ENCODE data around the gene TCN2.

TCN2 gene

GRCh38 chr22:30611197-30611596 lies 4.2 kb downstream of the TCN2 start:
- H2AFZ ChIP-seq (ENCODE audit: low read depth) = no peak overlapping the region
- no peak overlapping the region for H3K9ac ChIP-seq
- H4K20me1 ChIP-seq (ENCODE audit: insufficient read depth) = no peaks in the 10 kb centered on the region
- peaks cover 5% of the 10 kb centered on the region; the same call in 1 of the 2 replicates for H3K79me2 ChIP-seq (ENCODE audit: insufficient read depth, low read depth)
- peaks cover 41% of the 10 kb centered on the region for H3K4me1 ChIP-seq (ENCODE audit: low read depth, poor library complexity, severe bottlenecking)
- no peak overlapping the region for H3K27ac ChIP-seq
- H3K27me3 ChIP-seq (ENCODE audit: insufficient read depth, low read depth) = no peaks in the 10 kb centered on the region
- no peak overlapping the region for H3K4me3 ChIP-seq (IDR thresholded peaks at IDR 0.05; ENCODE audit: insufficient read depth, low read depth, low read length)
- TF ChIP-seq CTCF (conservative IDR thresholded peaks at IDR 0.05; ENCODE audit: low read depth, low read length) = no peak
- no peak overlapping the region for H3K4me2 ChIP-seq
- no peaks in the 10 kb centered on the region for H3K36me3 ChIP-seq (ENCODE audit: insufficient read depth)

- no peak overlapping the region for H3K9ac ChIP-seq
- no peaks in the 10 kb centered on the region for H4K20me1 ChIP-seq (ENCODE audit: insufficient read depth)
- no peak overlapping the region for H3K4me2 ChIP-seq
- H3K27me3 ChIP-seq (ENCODE audit: insufficient read depth, low read depth) = no peaks in the 10 kb centered on the region
- H3K79me2 ChIP-seq (ENCODE audit: insufficient read depth, low read depth) = no peaks in the 10 kb centered on the region
- no peak overlapping the region for H3K27ac ChIP-seq
- no peak overlapping the region for H2AFZ ChIP-seq (ENCODE audit: low read depth)
- no peak overlapping the region for H3K4me3 ChIP-seq (IDR thresholded peaks at IDR 0.05; ENCODE audit: insufficient read depth, low read depth, low read length)
- no peaks in the 10 kb centered on the region for H3K36me3 ChIP-seq (ENCODE audit: insufficient read depth)
- H3K4me1 ChIP-seq (ENCODE audit: low read depth, poor library complexity, severe bottlenecking) = peaks cover 32% of the 10 kb centered on the region
- no peak for TF ChIP-seq CTCF (conservative IDR thresholded peaks at IDR 0.05; ENCODE audit: low read depth, low read length)
Measured at GRCh38 chr22:30612789-30613188, 5.8 kb downstream of the TCN2 start.

GRCh38 chr22:30614268-30614667 lies 7.3 kb downstream of the TCN2 start:
- Histone ChIP-seq H3K4me1 (ENCODE audit: low read depth, poor library complexity, severe bottlenecking) (peaks cover 18% of the 10 kb centered on the region), H3K27me3 (ENCODE audit: insufficient read depth, low read depth) (no peaks in the 10 kb centered on the region), H4K20me1 (ENCODE audit: insufficient read depth) (no peaks in the 10 kb centered on the region), H3K27ac (no peak overlapping the region), H3K4me2 (no peak overlapping the region), H3K79me2 (ENCODE audit: insufficient read depth, low read depth) (no peaks in the 10 kb centered on the region), H3K4me3 (IDR thresholded peaks at IDR 0.05; ENCODE audit: insufficient read depth, low read depth, low read length) (no peak overlapping the region), H3K9ac (no peak overlapping the region), H3K36me3 (ENCODE audit: insufficient read depth) (no peaks in the 10 kb centered on the region), H2AFZ (ENCODE audit: low read depth) (no peak overlapping the region)
- TF ChIP-seq CTCF (conservative IDR thresholded peaks at IDR 0.05; ENCODE audit: low read depth, low read length) = no peak

- H3K4me2 ChIP-seq = no peak overlapping the region
- H3K4me3 ChIP-seq (IDR thresholded peaks at IDR 0.05; ENCODE audit: insufficient read depth, low read depth, low read length) = no peak overlapping the region
- no peak overlapping the region for H3K27ac ChIP-seq
- H3K36me3 ChIP-seq (ENCODE audit: insufficient read depth) = no peaks in the 10 kb centered on the region
- H3K79me2 ChIP-seq (ENCODE audit: insufficient read depth, low read depth) = no peaks in the 10 kb centered on the region
- TF ChIP-seq CTCF (conservative IDR thresholded peaks at IDR 0.05; ENCODE audit: low read depth, low read length) = no peak
- no peak overlapping the region for H3K9ac ChIP-seq
- no peaks in the 10 kb centered on the region for H4K20me1 ChIP-seq (ENCODE audit: insufficient read depth)
- H3K4me1 ChIP-seq (ENCODE audit: low read depth, poor library complexity, severe bottlenecking) = peaks cover 11% of the 10 kb centered on the region
- H3K27me3 ChIP-seq (ENCODE audit: insufficient read depth, low read depth) = no peaks in the 10 kb centered on the region
- H2AFZ ChIP-seq (ENCODE audit: low read depth) = no peak overlapping the region
Measured at GRCh38 chr22:30614879-30615278, 7.9 kb downstream of the TCN2 start.
